ENCODE results near the gene STEAP1B. TPM values are rescaled to one million over a fixed set of nuclear protein-coding genes. Genes with fewer than 3 reads are reported as not detected.
"Not testable (repeated sequence)": the region's sequence is repeated elsewhere in the genome, so short reads cannot be mapped to it uniquely, and the experiment has no call there.

The STEAP1B gene
- total RNA-seq, 2 experiments from 2014 or later = 0.23 TPM; not detected in 1

- CTCF ChIA-PET; H3K9me3 Mint-ChIP-seq (ENCODE audit: low read depth); DNase-seq; intact Hi-C loops (cut with DNase I, micrococcal nuclease); H3K27ac Mint-ChIP-seq; POLR2A ChIA-PET; H3K4me3 Mint-ChIP-seq; ATAC-seq; H3K36me3 Mint-ChIP-seq (ENCODE audit: low read depth); H3K4me1 Mint-ChIP-seq: not testable (repeated sequence)
- peaks cover 19% of the 10 kb centered on the region for H3K27me3 Mint-ChIP-seq
Observed at GRCh38 chr7:22496912-22497311, 3.1 kb downstream of the STEAP1B start.

GRCh38 chr7:22496296-22496888 is 3.6 kb downstream of the STEAP1B start:
- H3K4me1 Mint-ChIP-seq; ATAC-seq; H3K4me3 Mint-ChIP-seq; intact Hi-C loops (cut with DNase I, micrococcal nuclease); POLR2A ChIA-PET; DNase-seq; H3K9me3 Mint-ChIP-seq (ENCODE audit: low read depth); H3K36me3 Mint-ChIP-seq (ENCODE audit: low read depth); H3K27ac Mint-ChIP-seq: not testable (repeated sequence)
- peaks cover 19% of the 10 kb centered on the region for H3K27me3 Mint-ChIP-seq
- CTCF ChIA-PET = interaction anchor here (0.8 to 1.7 kb wide), 2 partner anchors 386 to 393 kb away, joined by 3 to 8 read pairs; no protein-coding TSS in a partner anchor

DNA sequence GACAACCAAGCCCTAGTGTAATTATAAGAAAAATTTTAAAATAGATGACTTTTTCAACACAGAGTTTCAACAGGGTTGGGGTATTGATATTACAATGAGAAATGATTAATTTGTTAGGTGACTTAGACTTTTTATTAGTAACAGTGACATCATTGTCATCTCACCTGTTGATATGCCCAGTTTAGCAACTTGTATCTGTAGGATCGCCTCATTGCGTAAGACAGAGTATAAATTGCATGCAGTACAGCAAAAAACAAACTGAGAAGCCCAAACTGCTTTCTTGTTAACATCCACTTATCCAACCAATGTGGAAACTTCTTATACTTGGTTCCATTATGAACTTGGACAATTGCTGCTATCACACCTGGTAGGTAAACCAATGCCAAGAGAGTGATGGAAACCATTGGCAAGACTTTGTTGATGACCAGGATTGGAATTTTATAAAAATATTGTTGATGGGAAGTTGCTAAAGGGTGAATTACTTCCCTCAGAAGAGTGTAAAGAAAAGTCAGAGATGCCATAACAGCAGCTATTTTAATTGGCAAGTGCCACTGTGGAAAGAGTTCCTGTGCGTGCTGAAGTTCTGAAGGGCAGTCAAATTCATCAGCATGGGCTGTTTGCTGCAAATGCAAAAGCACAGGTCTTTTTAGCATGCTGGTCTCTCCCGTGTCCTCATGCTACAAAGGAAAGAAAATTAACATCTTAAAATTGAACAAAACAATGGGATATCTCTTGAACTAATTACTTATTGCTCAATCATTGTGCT is 6.6 kb downstream of the STEAP1B start:
- POLR2A ChIA-PET, CTCF ChIA-PET: not testable (repeated sequence)

DNA sequence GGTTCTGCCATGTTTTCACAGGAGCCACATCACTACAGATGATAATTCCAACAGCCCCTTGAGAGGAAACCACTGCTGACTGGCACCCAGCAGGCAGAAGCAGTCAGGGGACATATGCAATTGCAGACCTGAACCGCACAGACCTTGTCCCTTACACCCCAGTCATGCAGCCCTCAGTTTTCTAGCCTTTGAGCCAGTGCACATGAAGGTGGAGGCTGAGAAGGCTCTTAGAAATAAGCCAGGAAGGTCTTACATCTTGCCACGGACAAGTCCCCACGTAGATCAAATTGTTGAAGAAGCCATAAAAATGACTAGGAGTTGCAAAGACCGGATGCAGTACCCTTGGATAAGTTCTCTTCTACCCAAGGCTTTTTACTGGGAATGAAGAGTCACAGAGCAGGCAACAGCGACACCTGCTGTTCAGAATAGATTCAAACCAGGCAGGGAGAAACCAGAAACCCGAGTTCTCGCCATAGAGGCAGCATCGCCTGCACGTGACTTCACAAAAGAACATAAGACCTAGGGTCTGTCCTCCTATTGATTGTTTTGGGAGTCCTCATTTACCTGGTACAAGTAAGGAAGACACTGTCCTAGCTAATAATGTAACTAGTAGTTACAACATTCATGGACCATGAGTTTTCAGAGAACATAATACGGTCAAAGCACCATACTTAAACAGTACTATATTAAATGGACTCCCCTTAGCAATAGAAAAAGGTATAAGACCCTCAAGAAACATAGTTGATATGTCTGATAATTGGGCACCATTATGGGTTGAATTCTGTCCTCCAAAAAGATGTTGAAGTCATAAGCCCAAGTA is 11.1 kb downstream of the STEAP1B start:
- CTCF ChIA-PET = interaction anchor here (0.7 to 3.2 kb wide), 4 partner anchors 261 to 442 kb away, joined by 4 to 36 read pairs (median 4); no protein-coding TSS in a partner anchor
- H3K27me3 Mint-ChIP-seq = peaks cover 4% of the 10 kb centered on the region
- DNase-seq (peak; percentile 79), ATAC-seq (peak; percentile 69)
- intact Hi-C loops (cut with DNase I, micrococcal nuclease) = loop anchor here (1.0 kb wide), 2 partner anchors 379 to 386 kb away; no protein-coding TSS in a partner anchor
- H3K4me3 Mint-ChIP-seq = no peak overlapping the region
- H3K4me1 Mint-ChIP-seq = no peaks in the 10 kb centered on the region
- no peak overlapping the region for H3K27ac Mint-ChIP-seq
- no peaks in the 10 kb centered on the region for H3K36me3 Mint-ChIP-seq (ENCODE audit: low read depth)
- POLR2A ChIA-PET = no interaction called here
- H3K9me3 Mint-ChIP-seq (ENCODE audit: low read depth) = no peaks in the 10 kb centered on the region

More for the DNA sequence above, 6.6 kb downstream of the STEAP1B start:
- intact Hi-C loops (cut with DNase I, micrococcal nuclease); H3K9me3 Mint-ChIP-seq (ENCODE audit: low read depth); H3K27me3 Mint-ChIP-seq; H3K27ac Mint-ChIP-seq; DNase-seq; H3K4me3 Mint-ChIP-seq; H3K4me1 Mint-ChIP-seq; H3K36me3 Mint-ChIP-seq (ENCODE audit: low read depth); ATAC-seq: not testable (repeated sequence)

DNA sequence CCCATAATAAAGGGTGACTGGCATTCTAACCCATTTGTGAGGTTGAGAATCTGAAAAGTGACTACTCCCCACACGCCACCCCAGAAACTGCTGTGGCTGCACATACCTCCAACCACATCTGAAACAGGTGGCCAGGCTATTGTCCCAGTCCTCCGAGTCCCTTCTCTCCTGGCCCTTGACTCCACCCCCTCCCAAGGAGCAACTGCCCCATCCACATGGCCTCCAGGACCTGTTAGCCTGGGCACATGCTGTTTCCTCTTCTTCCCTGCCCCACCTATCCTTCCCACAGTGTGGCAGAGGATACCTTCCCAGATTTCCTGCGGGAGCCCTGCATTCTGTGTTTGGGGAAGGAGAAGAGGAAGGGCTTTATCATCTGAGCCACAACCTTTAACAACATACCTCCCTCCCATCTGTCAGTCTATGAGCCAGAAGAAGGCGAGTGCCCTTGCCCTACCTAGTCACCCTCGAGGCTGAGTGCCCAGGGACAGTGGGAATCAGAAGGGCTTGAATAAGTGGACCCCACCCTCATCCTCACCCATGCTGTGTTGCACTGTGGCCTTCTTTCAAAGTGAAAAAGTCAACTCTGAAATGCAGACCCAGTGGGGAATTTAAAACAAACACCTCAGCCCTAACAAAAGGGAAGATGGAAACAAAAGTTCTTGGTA is 11.9 kb downstream of the STEAP1B start:
- DNase-seq (no peak), ATAC-seq (no peak)
- Mint-ChIP-seq H3K4me3 (no peak overlapping the region), H3K27ac (no peak overlapping the region), H3K27me3 (peaks cover 4% of the 10 kb centered on the region), H3K36me3 (ENCODE audit: low read depth) (no peaks in the 10 kb centered on the region), H3K9me3 (ENCODE audit: low read depth) (no peaks in the 10 kb centered on the region), H3K4me1 (no peaks in the 10 kb centered on the region)
- intact Hi-C loops (cut with DNase I, micrococcal nuclease) = no loop called here
- ChIA-PET CTCF (interaction anchor here (0.7 kb wide), 1 partner anchor 378 kb away, joined by 3 read pairs; no protein-coding TSS in a partner anchor), POLR2A (no interaction called here)

DNA sequence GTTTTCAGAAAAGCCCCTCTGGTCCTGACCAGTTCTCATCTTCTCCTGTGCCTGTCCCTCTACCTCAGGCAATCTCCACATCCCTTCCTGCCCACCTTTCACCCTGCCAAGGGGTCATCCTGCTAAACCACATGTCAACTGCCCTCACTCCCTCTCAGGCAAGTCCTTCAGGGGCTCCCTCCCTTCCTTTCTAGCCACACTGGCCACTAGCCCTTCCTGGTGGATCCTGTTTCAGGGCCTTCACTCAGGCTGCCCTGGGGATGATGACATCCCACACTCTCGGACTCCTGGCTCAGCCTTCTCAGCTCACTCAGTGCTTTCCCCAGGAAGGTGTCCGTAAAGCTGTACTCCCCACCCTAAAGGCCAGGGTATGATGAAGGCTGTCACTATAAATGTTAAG is 13.4 kb downstream of the STEAP1B start:
- Mint-ChIP-seq H3K9me3 (ENCODE audit: low read depth) (no peaks in the 10 kb centered on the region), H3K36me3 (ENCODE audit: low read depth) (no peaks in the 10 kb centered on the region), H3K4me3 (no peak overlapping the region), H3K27me3 (peaks cover 4% of the 10 kb centered on the region), H3K27ac (no peak overlapping the region), H3K4me1 (peaks cover 1% of the 10 kb centered on the region)
- intact Hi-C loops (cut with DNase I, micrococcal nuclease) = no loop called here
- ATAC-seq (no peak), DNase-seq (no peak)
- ChIA-PET POLR2A (no interaction called here), CTCF (interaction anchor here (0.6 to 4.5 kb wide), 3 partner anchors 261 to 383 kb away, joined by 3 to 32 read pairs (median 3); no protein-coding TSS in a partner anchor)

DNA sequence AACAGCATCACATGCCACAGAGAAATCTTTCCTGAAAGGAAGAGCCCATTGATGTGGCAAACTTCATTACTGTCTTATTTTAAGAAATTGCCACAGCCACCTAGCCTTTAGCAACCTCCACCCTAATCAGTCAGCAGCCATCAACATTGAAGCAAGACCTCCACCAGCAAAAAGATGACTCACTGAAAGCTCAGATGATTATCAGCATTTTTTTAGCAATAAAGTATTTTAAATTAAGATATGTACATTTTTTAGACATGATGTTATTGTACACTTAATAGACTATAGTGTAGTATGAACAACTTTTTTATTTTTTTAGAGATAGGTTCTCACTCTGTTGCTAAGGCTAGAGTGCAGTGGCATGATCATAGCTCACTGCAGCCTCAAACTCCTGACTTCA is 14.8 kb downstream of the STEAP1B start:
- ATAC-seq (no peak), DNase-seq (no peak)
- Mint-ChIP-seq H3K36me3 (ENCODE audit: low read depth) (no peaks in the 10 kb centered on the region), H3K4me1 (peaks cover 3% of the 10 kb centered on the region), H3K9me3 (ENCODE audit: low read depth) (no peaks in the 10 kb centered on the region), H3K27ac (no peak overlapping the region), H3K4me3 (no peak overlapping the region), H3K27me3 (peaks cover under 1% of the 10 kb centered on the region)
- ChIA-PET POLR2A (no interaction called here), CTCF (interaction anchor here (1.3 to 4.5 kb wide), 2 partner anchors 16 to 375 kb away, joined by 3 to 32 read pairs; no protein-coding TSS in a partner anchor)
- intact Hi-C loops (cut with DNase I, micrococcal nuclease) = no loop called here

- no peak for DNase-seq
- no peak overlapping the region for H3K27ac Mint-ChIP-seq
- peaks cover 3% of the 10 kb centered on the region for H3K4me1 Mint-ChIP-seq
- intact Hi-C loops (cut with DNase I, micrococcal nuclease) = no loop called here
- no peak for ATAC-seq
- H3K27me3 Mint-ChIP-seq = no peaks in the 10 kb centered on the region
- H3K36me3 Mint-ChIP-seq (ENCODE audit: low read depth) = no peaks in the 10 kb centered on the region
- ChIA-PET POLR2A (interaction anchor here (0.5 kb wide), 1 partner anchor 966 kb away, joined by 3 read pairs; no protein-coding TSS in a partner anchor), CTCF (interaction anchor here (1.5 to 3.0 kb wide), 2 partner anchors 373 to 379 kb away, joined by 7 to 9 read pairs; no protein-coding TSS in a partner anchor)
- H3K4me3 Mint-ChIP-seq = no peak overlapping the region
- no peaks in the 10 kb centered on the region for H3K9me3 Mint-ChIP-seq (ENCODE audit: low read depth)
Observed at GRCh38 chr7:22482503-22482902, 17.5 kb downstream of the STEAP1B start.

GRCh38 chr7:22481726-22482125 is 18.3 kb downstream of the STEAP1B start:
- no peaks in the 10 kb centered on the region for H3K27me3 Mint-ChIP-seq
- DNase-seq (no peak), ATAC-seq (peak; percentile 36)
- ChIA-PET POLR2A (no interaction called here), CTCF (interaction anchor here (1.5 to 3.0 kb wide), 3 partner anchors 18 to 378 kb away, joined by 5 to 9 read pairs (median 7); partner anchors contain the start of gene STEAP1B)
- no peaks in the 10 kb centered on the region for H3K9me3 Mint-ChIP-seq (ENCODE audit: low read depth)
- H3K27ac Mint-ChIP-seq = no peak overlapping the region
- intact Hi-C loops (cut with DNase I, micrococcal nuclease) = no loop called here
- H3K4me3 Mint-ChIP-seq = no peak overlapping the region
- peaks cover 3% of the 10 kb centered on the region for H3K4me1 Mint-ChIP-seq
- no peaks in the 10 kb centered on the region for H3K36me3 Mint-ChIP-seq (ENCODE audit: low read depth)

DNA sequence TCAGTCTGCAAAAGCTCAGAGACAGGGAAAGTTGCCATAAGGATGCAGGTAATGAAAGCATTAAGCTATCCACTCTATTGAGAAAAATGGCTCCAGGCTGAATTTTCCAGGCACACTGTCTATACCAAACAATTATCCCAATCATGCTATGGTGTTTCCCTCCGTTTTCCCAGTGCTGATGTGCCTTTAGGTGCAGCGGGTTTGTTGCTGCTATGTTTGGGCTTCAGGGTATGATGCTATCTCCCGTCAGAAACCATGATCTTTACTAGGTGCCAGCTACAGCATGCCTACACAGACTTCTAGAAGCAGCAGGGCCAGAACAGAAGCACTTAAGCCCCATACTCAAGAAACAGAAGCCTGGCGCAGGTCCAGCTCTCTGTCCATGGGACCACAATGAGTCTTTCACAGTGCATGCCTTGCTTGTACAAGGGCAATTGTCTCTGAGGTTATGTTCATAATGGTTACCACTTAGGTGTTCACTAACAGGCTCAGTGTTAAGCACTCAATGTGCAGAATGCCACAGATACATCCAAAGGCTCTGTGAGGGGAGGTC is 19.4 kb downstream of the STEAP1B start:
- no peak for DNase-seq
- ChIA-PET CTCF (interaction anchor here (0.5 to 3.0 kb wide), 4 partner anchors 12 to 371 kb away, joined by 3 to 9 read pairs (median 4); partner anchors contain the start of gene STEAP1B), POLR2A (interaction anchor here (0.5 kb wide), 1 partner anchor 255 kb away, joined by 5 read pairs; no protein-coding TSS in a partner anchor)
- ATAC-seq = no peak
- peaks cover 3% of the 10 kb centered on the region for H3K4me1 Mint-ChIP-seq
- H3K4me3 Mint-ChIP-seq = no peak overlapping the region
- no peaks in the 10 kb centered on the region for H3K9me3 Mint-ChIP-seq (ENCODE audit: low read depth)
- intact Hi-C loops (cut with DNase I, micrococcal nuclease) = no loop called here
- no peaks in the 10 kb centered on the region for H3K36me3 Mint-ChIP-seq (ENCODE audit: low read depth)
- H3K27ac Mint-ChIP-seq = no peak overlapping the region
- H3K27me3 Mint-ChIP-seq = no peaks in the 10 kb centered on the region

All from activated CD4-positive, alpha-beta T cell treated with anti-CD3 and anti-CD28 coated beads for 36 hours (primary cell).